ENCODE results near the gene ETHE1.

The ETHE1 gene

DNA sequence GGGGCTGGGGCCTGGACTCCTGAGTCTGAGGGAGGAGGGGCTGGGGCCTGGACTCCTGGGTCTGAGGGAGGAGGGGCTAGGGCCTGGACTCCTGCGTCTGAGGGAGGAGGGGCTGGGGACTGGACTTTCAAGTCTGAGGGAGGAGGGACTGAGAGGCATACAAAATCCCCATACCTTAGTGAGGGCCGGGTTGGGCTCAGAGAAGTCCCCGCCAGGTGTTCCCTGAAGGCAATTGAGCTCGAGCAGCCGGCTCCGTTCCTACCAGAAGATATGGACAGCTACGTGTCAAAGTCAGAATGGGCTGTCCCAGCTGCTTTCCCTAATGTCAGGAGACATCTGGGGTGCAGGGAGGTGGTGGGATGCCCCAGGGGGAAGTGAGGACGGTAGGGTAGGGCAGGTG is 31.9 kb downstream of the ETHE1 start:
- TF ChIP-seq, protein P1, sequence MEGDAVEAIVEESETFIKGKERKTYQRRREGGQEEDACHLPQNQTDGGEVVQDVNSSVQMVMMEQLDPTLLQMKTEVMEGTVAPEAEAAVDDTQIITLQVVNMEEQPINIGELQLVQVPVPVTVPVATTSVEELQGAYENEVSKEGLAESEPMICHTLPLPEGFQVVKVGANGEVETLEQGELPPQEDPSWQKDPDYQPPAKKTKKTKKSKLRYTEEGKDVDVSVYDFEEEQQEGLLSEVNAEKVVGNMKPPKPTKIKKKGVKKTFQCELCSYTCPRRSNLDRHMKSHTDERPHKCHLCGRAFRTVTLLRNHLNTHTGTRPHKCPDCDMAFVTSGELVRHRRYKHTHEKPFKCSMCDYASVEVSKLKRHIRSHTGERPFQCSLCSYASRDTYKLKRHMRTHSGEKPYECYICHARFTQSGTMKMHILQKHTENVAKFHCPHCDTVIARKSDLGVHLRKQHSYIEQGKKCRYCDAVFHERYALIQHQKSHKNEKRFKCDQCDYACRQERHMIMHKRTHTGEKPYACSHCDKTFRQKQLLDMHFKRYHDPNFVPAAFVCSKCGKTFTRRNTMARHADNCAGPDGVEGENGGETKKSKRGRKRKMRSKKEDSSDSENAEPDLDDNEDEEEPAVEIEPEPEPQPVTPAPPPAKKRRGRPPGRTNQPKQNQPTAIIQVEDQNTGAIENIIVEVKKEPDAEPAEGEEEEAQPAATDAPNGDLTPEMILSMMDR (IDR thresholded peaks at IDR 0.05; ENCODE audit: low read depth, low read length): no peak
- H3K4me3 ChIP-seq (ENCODE audit: low read depth, low read length): no peak overlapping the region

DNA sequence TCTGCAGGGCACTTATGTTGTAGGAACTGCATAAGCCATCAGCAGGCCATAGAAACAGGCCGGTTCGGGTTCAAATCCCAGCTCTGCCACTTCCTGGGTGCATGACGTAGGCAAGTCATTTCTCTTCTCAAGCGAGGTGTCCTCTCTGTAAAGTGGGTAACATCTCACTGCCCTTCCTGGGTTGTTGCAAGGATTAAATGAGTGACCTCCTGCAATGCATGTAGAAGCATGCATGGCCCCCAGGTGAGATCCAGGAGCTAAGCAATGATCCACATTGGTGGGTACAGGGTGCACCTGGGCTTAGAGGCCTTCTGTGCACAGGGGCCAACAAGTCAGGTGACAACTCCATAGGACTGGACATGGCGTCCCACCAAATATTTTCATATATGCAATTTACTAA is 36.2 kb downstream of the ETHE1 start:
- no peak overlapping the region for H3K4me3 ChIP-seq (ENCODE audit: low read depth, low read length)

DNA sequence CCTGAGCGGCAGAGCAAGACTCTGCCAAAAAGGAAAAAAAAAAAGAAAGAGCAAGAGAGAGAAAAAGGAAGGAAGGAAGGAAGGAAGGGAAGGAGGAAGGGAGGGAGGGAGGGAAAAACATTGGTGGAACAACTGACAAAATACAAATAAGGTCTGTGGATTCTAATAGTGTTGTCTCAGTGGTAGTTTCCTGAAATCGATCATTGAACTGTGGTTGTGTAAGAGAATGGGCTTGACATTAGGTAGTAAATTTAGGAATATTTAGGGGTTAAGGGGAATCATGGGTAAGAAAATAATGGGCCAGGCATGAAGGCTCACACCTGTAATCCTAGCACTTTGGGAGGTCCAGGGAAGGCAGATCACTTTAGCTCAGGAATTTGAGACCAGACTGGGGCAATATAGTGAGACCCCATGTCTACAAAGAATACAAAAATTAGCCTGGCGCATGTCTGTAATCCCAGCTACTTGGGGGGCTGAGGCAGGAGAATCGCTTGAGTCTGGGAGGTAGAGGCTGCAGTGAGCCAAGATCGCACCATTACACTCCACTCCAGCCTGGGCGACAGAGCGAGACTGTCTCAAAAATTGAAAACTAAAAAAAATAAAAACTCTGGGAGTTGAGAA is 36.9 kb downstream of the ETHE1 start:
- H3K4me3 ChIP-seq (ENCODE audit: low read depth, low read length): no peak overlapping the region

More for the DNA sequence above, 36.2 kb downstream of the ETHE1 start:
- TF ChIP-seq, protein P1 (IDR thresholded peaks at IDR 0.05; ENCODE audit: low read depth, low read length): no peak

DNA sequence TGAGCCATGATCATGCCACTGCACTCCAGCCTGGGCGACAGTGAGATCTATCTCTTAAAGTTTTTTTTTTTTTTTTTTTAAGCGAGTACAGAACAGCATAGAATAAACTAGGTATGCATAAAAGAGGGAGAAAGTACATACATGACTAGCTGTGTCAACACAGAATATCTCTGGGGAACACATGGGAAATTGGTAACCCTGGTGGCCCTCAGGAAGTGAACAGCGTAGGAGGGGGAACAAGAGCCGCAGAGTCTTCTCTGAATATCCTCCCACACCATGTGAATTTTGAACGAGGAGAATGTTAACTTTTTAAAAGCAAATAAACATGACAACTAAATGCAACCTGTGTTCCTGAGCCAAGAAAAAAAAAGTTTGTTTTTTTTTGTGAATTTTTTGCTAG is 37.7 kb downstream of the ETHE1 start:
- TF ChIP-seq, protein P1 (IDR thresholded peaks at IDR 0.05; ENCODE audit: low read depth, low read length): no peak
- H3K4me3 ChIP-seq (ENCODE audit: low read depth, low read length): no peak overlapping the region

More for the DNA sequence above, 36.9 kb downstream of the ETHE1 start:
- TF ChIP-seq, protein P1 (IDR thresholded peaks at IDR 0.05; ENCODE audit: low read depth, low read length): no peak

DNA sequence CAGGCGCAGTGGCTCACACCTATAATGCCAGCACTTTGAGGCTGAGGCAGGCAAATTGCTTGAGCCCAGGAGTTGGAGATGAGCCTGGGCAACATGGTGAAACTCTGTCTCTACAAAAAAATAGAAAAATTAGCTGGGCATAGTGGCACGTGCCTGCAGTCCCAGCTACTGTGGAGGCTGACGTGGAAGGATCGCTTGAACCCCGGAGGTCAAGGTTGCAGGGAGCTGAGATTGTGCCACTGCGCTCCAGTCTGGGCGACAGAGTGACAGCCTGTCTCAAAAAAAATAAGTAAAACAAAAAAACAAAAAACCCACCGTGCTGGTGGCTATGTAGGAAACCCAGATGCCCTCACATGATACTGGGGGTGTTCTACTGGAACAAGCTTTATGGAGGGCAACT is 38.8 kb downstream of the ETHE1 start:
- TF ChIP-seq, protein P1 (IDR thresholded peaks at IDR 0.05; ENCODE audit: low read depth, low read length): no peak
- no peak overlapping the region for H3K4me3 ChIP-seq (ENCODE audit: low read depth, low read length)

DNA sequence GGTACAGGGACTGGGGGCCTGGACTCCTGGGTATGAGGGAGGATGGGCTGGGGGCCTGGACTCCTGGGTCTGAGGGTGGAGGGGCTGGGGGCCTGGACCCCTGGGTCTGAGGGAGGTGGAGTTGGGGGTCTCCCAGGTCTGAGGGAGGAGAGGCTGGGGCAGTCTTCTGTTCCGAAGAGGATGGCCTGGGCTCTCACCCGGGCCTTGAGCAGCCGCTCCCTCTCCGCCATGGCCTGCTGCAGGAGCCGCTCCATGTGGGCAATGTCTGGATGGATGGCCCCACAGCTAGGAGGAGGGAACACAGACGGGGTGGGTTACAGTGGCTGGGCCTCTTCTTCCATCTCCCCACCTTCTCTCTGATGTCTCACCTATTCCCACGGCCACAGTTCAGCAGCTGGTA is 40.6 kb downstream of the ETHE1 start:
- TF ChIP-seq, protein P1 (IDR thresholded peaks at IDR 0.05; ENCODE audit: low read depth, low read length): no peak
- H3K4me3 ChIP-seq (ENCODE audit: low read depth, low read length): no peak overlapping the region

DNA sequence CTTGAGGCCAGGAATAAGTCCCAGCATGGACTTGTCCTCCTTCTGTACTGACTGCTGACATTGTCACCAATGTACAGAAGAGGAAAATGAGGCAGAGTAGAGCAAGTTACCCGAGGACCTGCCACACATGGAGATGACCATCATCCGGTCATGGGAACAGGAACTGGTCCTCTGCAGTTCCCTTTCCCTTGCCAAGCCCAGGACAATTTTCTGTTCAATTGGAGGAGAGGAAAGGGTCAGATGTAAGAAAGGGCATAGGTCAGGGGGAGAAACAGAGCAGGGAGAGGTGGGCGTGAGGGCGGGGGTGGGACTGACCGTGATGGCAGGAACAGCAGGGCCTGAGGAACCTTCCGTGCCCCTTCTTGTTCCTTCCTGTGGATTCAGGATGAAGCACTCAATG is 41.0 kb downstream of the ETHE1 start:
- TF ChIP-seq, protein P1 (IDR thresholded peaks at IDR 0.05; ENCODE audit: low read depth, low read length): no peak
- H3K4me3 ChIP-seq (ENCODE audit: low read depth, low read length): no peak overlapping the region

All from WI38 (cell line).